ENCODE data around the gene AQP6.

DNA sequence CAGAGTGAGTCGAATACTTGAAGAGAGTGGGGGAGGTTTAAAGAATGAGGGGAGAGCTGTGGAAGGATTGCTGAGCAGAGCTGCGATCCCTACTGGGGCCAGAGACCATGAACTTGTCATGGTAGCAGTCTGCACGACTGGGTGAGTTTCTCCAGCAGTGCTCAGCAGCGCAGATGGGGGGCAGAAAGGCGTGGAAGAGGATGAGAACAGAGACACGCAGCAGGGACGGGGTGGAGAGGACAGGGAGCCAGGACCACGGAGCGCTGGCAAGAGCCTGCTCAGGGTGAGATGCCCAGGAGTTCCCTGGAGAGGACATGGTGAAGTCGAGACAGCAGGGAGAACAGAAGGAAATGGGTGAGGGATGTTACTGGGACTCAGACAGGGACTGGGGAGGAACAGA is 2.1 kb upstream of the AQP6 start:
- TF ChIP-seq SIN3A (IDR thresholded peaks at IDR 0.05; ENCODE audit: borderline replicate concordance, low read depth, low read length) (no peak), EZH2phosphoT487 (IDR thresholded peaks at IDR 0.05; ENCODE audit: borderline replicate concordance, low read depth) (no peak), ZBTB33 (IDR thresholded peaks at IDR 0.05; ENCODE audit: borderline replicate concordance, low read depth) (no peak), RAD21 (IDR thresholded peaks at IDR 0.05; ENCODE audit: low read length) (no peak), MAX (IDR thresholded peaks at IDR 0.05; ENCODE audit: low read depth) (no peak), EP300 (IDR thresholded peaks at IDR 0.05; ENCODE audit: borderline replicate concordance in 1 of 2, low read depth in 1 of 2, low read length in 1 of 2) (no peak), MXI1 (IDR thresholded peaks at IDR 0.05; ENCODE audit: low read depth, low read length) (no peak), REST (IDR thresholded peaks at IDR 0.05; ENCODE audit: low read depth, low read length) (no peak), IRF3 (IDR thresholded peaks at IDR 0.05; ENCODE audit: low read depth, low read length) (no peak), ELF1 (IDR thresholded peaks at IDR 0.05) (no peak)
- TF ChIP-seq, protein P1, sequence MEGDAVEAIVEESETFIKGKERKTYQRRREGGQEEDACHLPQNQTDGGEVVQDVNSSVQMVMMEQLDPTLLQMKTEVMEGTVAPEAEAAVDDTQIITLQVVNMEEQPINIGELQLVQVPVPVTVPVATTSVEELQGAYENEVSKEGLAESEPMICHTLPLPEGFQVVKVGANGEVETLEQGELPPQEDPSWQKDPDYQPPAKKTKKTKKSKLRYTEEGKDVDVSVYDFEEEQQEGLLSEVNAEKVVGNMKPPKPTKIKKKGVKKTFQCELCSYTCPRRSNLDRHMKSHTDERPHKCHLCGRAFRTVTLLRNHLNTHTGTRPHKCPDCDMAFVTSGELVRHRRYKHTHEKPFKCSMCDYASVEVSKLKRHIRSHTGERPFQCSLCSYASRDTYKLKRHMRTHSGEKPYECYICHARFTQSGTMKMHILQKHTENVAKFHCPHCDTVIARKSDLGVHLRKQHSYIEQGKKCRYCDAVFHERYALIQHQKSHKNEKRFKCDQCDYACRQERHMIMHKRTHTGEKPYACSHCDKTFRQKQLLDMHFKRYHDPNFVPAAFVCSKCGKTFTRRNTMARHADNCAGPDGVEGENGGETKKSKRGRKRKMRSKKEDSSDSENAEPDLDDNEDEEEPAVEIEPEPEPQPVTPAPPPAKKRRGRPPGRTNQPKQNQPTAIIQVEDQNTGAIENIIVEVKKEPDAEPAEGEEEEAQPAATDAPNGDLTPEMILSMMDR (IDR thresholded peaks at IDR 0.05) = no peak
- TF ChIP-seq, protein P2, sequence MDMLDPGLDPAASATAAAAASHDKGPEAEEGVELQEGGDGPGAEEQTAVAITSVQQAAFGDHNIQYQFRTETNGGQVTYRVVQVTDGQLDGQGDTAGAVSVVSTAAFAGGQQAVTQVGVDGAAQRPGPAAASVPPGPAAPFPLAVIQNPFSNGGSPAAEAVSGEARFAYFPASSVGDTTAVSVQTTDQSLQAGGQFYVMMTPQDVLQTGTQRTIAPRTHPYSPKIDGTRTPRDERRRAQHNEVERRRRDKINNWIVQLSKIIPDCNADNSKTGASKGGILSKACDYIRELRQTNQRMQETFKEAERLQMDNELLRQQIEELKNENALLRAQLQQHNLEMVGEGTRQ (IDR thresholded peaks at IDR 0.05; ENCODE audit: borderline replicate concordance, low read depth, low read length) = no peak

Measured in SK-N-SH (cell line).